ENCODE measurements around the gene CCDC50. TPM values are rescaled to one million over a fixed set of nuclear protein-coding genes. Genes with fewer than 3 reads are reported as not detected.

The CCDC50 gene
- polyA plus RNA-seq, 3 donors, result 20.3 to 67.6 (median 46.1) TPM

DNA sequence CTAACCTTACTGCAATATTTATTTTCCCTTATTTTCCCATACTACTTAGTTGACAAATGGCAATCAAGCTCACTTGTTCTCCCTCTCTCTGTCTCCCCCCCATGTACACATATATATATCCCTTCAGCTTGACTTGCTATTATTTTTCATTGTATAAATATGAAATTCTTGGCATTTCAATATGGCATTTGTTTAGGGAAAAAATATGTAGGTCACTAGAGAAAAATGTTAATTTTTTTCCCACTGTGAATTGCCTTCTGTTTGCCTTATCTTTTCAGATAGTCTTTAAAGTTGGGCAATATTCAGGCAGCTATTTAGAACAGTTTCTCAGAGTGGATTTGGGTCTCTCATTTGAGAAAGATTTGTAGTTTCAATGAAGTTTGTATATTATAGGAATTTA is 64.0 kb downstream of the CCDC50 start:
- no peak overlapping the region for H3K27ac ChIP-seq (ENCODE audit: low read depth, low read length)

DNA sequence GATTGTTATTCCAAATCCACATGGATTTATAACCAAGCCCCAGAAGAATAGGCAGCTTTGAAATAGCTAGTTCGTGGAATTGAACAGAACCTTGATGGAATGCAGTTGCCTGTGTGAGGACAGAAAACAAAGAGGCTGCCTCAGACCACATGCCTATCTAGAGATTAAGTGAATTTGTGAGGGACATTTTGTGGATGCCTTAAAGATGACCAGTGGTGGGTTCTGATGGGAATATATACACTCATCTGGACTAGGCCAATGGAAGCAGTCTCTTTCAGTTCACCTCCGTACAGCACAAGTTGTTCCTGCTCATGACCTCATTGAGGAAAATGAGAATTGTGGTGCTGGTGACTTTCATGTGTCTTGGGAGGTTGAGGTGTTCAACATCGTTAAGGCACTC is 68.6 kb downstream of the CCDC50 start:
- H3K27ac ChIP-seq (ENCODE audit: low read depth, low read length), result no peak overlapping the region
- WGBS, 3 donors, result 84 to 91% (median 85%) methylated on average over 3 of the region's 3 CpGs

DNA sequence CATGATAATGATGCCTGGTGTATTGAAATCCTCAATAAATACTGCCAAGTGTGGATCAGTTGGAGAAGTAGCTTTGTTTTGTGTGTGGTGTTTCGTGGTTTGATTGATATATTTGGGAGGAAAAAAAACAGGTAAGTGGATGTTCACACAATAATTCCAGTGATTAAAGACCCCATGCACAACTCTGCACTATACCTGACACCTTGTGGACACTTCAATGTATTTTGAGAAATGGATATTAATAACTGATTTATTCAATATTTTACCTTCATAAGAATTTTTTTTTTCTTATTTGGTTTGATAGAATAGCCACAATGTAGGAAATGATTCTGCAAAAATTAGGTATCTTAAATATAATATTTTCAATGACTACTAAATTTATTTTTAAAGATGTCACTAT is 69.4 kb downstream of the CCDC50 start:
- no peak overlapping the region for H3K27ac ChIP-seq (ENCODE audit: low read depth, low read length)
- 85 to 93% (median 88%) methylated on average over 1 of the region's 1 CpG for WGBS, 3 donors

DNA sequence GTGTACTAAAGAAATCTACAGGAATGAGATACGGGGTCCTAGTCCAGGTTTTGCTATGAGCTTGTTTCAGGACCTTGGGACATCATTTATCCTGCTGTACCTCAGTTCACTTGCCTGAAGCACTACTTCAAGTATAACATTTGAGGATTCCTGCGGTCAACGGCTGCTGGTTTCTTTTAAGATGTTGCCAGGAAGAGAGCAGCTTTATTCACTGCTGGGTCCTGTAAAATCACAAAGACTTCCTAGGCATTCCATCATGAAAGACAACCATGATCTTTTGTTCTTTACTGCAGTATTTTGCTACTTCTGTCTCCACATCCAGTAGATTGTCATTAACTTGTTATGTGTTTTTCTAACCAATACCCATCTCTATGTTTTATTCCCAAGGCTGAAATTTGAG is 70.7 kb downstream of the CCDC50 start:
- WGBS, 3 donors, result 94 to 96% (median 94%) methylated on average over 3 of the region's 3 CpGs
- H3K27ac ChIP-seq (ENCODE audit: low read depth, low read length), result no peak overlapping the region

DNA sequence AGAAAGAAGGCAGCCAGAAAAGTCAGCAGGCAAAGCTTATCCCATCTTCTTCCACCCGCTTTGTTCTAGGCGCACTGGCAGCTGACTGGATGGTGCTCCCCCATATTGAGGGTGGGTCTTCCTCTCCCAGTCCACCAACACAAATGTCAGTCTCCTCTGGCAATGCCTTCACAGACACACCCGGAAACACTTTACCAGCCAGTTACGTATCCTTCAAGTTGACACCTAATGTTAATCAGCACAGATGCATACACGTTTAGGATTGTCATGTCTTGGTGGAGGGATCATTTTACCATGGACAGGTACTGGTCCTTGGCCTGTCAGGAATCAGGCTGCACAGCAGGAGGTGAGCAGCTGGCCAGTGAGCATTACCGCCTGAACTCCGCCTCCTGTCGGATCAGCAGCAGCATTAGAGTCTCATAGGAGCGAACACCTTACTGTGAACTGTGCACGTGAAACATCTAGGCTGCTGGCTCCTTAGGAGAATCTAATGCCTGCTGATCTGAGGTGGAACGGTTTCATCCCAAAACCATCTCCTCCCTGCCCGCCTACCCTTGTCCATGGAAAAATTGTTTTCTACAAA is 72.7 kb downstream of the CCDC50 start:
- 82 to 89% (median 86%) methylated on average over 12 of the region's 12 CpGs for WGBS, 3 donors
- H3K27ac ChIP-seq (ENCODE audit: low read depth, low read length), result no peak overlapping the region

DNA sequence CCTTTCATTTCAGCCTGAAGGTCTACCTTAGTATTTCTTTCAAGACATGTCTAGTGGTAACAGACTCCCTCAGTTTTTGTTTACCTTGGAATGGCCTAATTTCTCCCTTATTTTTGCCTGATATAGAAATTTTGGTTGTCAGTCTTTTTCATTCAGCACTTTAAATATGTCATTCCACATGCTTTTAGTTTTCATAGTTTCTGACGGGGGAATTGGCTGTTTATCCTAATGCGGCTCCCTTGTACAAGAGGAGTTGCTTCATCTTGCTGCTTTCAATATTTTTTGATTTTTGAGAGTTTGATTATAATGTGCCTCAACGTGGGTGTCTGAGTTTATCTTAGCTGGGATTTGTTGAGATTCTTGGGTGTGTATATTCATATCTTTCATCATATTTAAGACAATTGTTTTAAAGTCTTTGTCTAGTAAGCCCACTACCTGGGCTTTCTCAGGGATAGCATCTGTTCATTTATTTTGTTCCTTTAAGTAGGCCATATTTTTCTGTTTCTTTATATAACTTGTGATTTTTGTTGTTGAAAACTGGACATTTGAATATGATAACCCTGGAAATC is 80.7 kb downstream of the CCDC50 start:
- H3K27ac ChIP-seq (ENCODE audit: low read depth, low read length), result no peak overlapping the region
- 89 to 92% (median 91%) methylated on average over 3 of the region's 3 CpGs for WGBS, 3 donors

DNA sequence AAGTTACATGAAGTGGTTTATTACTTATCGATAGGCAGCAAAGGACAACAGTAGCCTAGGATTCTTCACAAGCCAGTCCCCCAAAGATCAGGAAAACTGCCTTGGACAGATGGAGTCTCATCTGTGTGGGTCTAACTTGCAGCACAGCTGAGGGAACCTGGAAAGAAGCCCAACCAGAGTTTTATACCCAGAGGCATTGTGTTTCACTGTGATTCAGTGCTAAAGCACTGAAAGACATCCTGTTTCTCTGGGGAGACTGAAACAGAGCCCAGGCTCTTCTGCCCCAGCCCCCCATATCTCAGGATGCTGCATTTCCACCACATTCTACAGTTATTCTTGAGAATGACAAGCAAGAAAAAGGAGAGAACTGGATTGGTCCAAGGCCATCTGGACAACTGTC is 83.6 kb downstream of the CCDC50 start:
- 79 to 88% (median 80%) methylated on average over 1 of the region's 1 CpG for WGBS, 3 donors
- H3K27ac ChIP-seq (ENCODE audit: low read depth, low read length), result no peak overlapping the region

DNA sequence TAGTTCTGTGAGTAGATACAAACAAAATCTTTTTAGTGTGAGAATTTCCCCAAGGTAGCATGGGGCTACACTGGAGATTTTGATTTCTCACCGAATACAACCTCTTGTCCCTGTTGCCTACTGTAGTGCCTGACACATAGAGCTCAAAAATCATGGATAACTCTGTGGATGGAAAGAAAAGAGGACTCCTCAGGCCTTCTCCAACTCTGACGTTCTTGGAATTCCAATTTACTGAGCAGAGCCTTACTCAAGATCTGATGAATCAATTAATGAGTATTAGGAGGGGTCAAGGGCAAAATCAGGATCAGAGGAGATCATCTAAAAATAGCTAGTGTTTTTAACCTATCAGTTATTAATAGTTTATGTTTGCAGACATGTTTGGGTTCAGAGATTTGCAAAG is 85.1 kb downstream of the CCDC50 start:
- H3K27ac ChIP-seq (ENCODE audit: low read depth, low read length), result no peak overlapping the region
- 11 to 29% (median 27%) methylated on average over 2 of the region's 2 CpGs for WGBS, 3 donors

DNA sequence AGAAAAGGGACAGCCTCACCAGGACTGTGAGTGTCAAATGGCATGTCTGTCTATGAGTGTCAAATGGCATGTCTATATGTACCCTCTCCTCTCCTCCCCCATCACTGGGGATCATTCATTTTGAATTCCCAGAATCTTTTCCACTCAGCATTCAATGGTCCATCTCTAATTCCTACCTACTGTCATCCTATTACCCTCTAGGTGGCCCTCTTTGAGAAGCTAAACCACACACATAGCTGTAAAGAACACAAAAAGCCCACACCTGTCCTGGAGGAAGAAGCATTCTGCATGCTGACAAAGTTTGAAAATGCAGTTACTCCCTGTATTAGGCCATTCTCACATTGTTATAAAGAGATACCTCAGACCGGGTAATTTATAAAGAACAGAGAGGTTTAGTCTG is 85.5 kb downstream of the CCDC50 start:
- WGBS, 3 donors, result 68 to 100% (median 79%) methylated on average over 1 of the region's 1 CpG
- no peak overlapping the region for H3K27ac ChIP-seq (ENCODE audit: low read depth, low read length)

DNA sequence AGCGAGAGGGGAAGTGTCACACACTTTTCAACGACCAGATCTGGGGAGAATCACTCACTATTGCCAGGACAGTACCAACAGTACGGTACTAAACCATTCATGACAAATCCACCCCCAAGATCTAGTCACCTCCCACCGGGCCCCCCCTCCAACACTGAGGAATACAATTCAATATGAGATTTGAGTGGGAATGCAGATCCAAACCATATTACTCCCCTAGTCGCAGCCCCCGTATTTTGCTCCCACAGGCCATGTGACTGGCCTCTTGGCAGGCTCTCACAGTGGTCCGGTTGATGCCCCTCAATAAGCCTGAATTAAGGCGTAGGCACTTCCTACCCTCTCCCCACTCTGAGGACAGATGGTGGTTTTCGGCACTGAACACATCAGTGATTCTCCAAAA is 86.4 kb downstream of the CCDC50 start:
- WGBS, 3 donors, result 79 to 84% (median 84%) methylated on average over 9 of the region's 9 CpGs

DNA sequence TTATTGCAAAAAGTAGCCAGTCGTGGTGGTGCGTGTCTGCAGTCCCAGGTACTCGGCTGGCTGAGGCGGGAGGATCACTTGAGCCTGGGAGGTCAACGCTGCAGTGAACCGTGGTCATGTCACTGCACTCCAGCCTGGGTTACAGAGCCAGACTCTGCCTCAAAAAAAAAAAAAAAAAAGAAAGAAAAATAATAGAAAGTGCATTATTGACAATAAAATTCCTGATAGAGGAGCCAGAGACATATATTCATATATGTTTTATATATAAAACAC is 88.2 kb downstream of the CCDC50 start:
- 65 to 83% (median 80%) methylated on average over 6 of the region's 6 CpGs for WGBS, 3 donors
- no peak overlapping the region for H3K27ac ChIP-seq (ENCODE audit: low read depth, low read length)

More for the DNA sequence above, 86.4 kb downstream of the CCDC50 start:
- no peak overlapping the region for H3K27ac ChIP-seq (ENCODE audit: low read depth, low read length)

DNA sequence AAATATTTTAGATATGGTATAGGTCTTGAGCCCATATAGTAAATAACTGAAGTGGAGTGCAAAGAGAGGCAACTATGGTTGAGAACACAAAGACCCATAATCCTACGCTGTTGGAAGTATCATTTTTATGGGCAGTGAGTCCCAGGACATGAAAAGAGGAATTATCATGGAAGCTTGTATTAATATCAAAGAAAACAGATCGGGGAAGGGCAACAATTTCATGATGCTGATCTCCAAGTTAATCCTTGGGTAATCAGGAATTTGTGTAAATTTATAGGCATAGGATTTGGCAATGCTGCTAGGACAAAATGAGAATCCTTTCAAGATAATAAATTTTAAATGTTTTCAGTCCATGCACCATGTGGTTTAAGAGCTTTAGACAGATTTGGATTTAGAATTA is 91.6 kb downstream of the CCDC50 start:
- H3K27ac ChIP-seq (ENCODE audit: low read depth, low read length), result no peak overlapping the region
- 88 to 92% (median 90%) methylated on average over 2 of the region's 2 CpGs for WGBS, 3 donors

DNA sequence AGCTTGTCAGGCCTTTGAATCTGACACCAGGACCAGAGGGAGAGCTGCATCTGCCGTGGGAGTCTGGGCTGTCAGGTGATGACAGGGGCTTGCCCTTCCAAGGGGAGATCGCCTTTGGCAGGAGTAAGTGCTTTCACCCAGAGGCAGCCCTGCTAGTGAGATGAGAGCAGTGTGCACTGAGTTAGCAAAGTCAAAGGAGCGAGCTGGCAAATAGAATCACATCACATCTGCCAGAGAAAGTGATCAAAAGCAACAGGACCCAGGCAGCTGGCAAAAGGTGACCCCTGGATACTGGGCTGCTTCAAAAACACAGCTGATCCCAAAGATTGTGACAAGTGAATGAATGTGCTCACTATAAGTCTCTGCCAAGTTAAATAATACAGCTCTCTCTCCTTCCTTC is 95.7 kb downstream of the CCDC50 start:
- WGBS, 3 donors, result 59 to 66% (median 62%) methylated on average over 3 of the region's 3 CpGs
- H3K27ac ChIP-seq (ENCODE audit: low read depth, low read length), result no peak overlapping the region

DNA sequence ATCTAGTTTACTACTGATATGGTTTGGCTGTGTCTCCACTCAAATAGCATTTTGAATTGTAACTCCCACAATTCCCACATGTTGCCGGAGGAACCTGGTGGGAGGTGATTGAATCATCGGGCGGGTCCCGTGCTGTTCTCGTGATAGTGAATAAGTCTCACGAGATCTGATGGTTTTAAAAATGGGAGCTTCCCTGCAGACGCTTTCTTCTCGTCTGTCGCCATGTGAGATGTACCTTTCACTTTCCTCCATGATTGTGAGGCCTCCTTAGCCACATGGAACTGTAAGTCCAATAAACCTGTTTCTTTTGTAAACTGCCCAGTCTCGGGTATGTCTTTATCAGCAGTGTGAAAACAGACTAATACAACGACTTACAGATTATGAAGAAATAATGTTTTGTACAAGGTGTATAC is 96.1 kb downstream of the CCDC50 start:
- no peak overlapping the region for H3K27ac ChIP-seq (ENCODE audit: low read depth, low read length)
- 82 to 86% (median 83%) methylated on average over 11 of the region's 11 CpGs for WGBS, 3 donors

DNA sequence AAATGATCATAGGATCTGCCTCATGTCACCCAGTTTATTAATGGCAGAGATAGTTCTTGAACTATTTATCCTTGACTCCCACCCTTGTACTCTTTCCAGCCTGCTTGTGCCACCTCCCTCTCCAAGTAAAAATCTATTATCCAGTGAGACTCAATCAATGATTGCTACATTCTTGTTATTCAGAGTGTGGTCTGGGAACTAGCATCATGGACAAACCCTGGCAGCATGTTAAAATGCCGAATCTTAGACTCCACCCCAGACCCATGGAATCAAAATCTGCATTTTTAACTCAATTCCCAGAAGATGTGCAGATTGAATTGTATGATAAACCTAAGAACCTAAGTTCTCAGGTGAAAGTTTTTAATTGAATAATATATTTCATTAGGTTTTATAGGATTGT is 97.1 kb downstream of the CCDC50 start:
- WGBS, 3 donors, result 43 to 77% (median 76%) methylated on average over 1 of the region's 1 CpG
- no peak overlapping the region for H3K27ac ChIP-seq (ENCODE audit: low read depth, low read length)

DNA sequence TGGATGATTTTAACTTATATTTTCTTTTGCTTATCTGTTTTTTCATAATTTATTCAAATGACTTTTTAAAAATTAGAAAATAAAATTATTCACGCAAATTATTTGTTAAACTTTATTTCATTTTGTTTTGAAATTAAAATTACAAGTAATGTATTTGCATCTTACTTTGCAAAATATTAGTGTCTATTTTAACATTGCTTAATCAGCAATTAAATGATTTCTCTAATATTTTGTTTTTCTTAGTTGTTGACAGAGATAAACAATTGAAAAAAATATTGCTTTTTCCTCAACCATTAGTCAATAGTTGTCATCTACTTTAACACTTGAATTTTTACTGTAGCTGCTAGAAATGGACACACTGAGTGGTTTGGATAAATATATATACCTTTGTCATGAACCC is 99.0 kb downstream of the CCDC50 start:
- no peak overlapping the region for H3K27ac ChIP-seq (ENCODE audit: low read depth, low read length)
- 86 to 96% (median 92%) methylated on average over 1 of the region's 1 CpG for WGBS, 3 donors

DNA sequence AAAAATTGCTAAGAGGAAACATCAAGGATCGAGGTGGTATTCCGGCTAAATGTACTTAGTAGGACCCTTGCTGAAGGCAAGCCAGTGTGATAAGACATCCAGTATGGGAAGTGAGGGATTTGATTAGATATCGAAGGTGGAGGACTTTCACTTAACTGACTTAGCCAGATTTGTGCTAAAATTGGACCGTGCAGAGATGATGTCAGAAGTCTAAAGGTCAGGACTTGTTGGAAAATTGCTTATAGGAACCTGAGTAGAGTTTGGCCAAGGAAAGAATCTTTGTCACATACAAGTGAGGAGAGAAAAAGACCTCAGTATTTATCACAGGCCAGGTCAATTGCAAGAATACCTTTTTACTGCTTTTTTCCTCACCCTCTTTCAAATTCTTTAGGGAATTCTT is 100.9 kb downstream of the CCDC50 start:
- 55 to 63% (median 63%) methylated on average over 4 of the region's 4 CpGs for WGBS, 3 donors
- no peak overlapping the region for H3K27ac ChIP-seq (ENCODE audit: low read depth, low read length)

DNA sequence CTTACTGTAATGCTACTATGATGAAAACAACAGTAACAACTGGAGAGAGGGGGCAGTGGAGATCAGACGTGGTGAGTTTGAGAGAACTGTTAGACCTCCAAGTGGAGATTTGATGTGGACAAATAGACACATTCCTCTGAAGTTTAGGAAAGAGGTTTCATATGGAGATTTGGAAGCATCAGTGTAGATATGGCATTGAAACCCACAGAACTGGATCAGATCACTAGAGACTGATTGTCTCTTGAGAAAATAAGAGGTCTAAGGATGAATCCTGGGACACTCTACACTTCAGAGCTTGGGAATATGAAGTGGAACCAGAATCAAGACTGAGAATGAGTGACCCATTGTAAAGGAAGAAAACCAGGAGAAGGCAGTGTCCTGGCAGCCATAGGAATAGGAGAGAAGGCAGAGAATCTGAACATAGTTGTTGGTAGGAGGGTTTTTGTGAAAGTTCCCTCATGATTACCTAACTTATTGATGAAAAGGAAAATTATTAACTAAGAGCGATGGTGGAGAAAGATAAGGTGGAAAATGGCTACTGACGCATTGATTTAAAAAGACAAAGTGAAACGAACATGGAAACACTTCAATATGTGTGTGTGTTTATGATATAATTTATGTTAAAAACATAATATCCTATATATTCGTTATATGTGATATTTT is 102.1 kb downstream of the CCDC50 start:
- H3K27ac ChIP-seq (ENCODE audit: low read depth, low read length), result no peak overlapping the region
- whole genome bisulfite sequencing, 3 donors, result 41 to 72% (median 72%) methylated on average over 5 of the region's 5 CpGs

DNA sequence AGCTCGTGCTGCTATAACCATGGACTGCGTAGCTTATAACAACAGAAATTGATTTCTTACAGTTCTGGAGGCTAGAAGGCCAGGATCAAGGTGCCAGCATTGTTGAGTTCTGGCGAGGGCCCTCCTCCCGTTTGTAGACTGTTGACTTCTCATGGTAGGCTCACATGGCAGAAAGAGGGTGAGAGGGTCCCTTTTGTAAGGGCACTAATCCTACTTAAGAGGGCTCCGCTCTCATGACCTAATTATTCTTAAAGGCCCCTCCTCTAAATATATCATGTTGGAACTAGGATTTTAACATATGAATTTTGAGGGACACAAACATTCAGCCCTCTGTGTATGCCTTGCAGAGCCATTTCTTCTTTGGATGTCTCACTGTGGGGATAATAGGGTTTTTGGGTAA is 103.0 kb downstream of the CCDC50 start:
- H3K27ac ChIP-seq (ENCODE audit: low read depth, low read length), result no peak overlapping the region
- WGBS, 3 donors, result 84 to 95% (median 93%) methylated on average over 5 of the region's 5 CpGs

DNA sequence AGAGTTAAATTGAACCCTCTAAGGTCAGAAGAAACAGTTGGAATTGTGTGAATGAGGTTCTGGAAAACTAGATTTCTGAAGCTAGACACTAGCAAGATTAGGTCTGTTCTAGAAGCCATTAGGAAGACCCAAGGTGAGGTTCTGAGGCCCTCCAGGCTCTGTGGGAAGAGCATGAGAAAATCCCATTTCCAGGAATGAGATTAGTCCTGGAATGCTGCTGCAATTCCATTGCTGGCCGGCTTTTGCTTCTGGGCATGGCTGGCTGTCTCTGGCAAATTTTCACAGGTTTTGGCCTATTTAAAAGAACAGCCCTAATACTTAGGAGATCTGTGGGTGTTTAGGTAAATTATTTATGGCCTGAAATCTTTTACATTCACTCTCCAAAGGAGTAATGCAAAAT is 104.8 kb downstream of the CCDC50 start:
- 65 to 80% (median 74%) methylated on average over 1 of the region's 1 CpG for WGBS, 3 donors
- H3K27ac ChIP-seq (ENCODE audit: low read depth, low read length), result no peak overlapping the region

Measured in adipose tissue (tissue), 3 donors.